Activated gamma-delta T cell treated with Interleukin-2 at 50 U/mL for 16 hours (primary cell): ENCODE results near the gene SRC.
"Not testable (repeated sequence)": the region's sequence is repeated elsewhere in the genome, so short reads cannot be mapped to it uniquely, and the experiment has no call there.

Experiments
- DNase-seq: peaks from one replicate; pipeline ENCODE4 v3.0.0-alpha.2; 2020

Gene SRC

DNA sequence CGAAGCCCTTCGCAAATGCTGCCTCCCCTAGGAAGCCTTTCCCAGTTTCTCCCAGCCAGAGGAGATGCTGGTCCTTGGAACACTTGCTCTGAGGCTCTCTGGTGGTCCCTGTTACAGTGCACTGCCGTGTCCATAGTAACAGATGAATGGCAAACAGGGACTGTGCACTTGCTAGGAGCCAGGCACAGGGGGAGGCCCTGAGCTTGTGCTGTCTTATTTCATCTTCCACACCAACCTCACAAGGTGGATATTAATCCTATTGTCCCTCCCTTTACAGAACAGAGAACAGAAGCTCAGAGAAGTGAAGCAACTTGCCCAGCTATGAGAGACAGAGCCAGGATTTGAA lies 19.0 kb downstream of the SRC start:
- DNase-seq = no peak

DNA sequence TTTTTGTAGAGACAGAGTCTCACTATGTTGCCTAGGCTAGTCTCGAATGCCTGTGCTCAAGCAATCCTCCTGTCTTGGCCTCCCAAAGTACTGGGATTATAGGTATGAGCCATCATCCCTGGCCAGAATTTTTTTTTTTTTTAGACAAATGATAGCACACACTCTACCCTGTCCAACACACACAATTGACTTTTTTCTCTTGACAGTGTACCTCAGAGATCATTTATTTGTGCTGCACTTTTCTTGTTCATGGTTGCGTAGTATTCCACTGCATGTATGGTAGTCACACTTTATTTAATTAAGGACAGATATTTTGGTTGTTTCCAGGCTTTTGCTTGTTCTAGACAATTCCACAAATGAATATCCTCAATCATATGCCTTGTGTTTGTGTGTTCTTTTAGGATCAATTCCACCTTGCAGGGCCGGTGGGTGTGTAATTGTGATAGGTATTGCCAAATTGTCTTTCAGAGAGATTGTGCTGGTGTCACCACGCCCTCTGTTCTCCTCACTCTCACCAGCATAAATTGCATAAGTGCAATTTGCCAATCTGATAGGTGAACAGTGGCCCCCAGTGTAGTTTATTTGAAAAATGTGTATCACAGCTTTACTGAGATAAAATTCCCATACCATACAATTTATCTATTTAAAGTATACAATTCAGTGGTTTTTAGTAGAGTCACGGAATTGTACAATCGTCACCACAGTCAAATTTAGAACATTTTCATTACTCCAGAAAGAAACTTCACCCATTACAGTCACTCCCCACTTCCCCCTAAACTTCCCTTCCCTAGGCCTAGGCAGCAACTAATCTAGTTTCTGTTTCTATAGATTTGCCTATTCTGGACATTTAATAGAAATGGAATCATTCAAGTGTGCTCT lies 20.1 kb downstream of the SRC start:
- DNase-seq = no peak

DNA sequence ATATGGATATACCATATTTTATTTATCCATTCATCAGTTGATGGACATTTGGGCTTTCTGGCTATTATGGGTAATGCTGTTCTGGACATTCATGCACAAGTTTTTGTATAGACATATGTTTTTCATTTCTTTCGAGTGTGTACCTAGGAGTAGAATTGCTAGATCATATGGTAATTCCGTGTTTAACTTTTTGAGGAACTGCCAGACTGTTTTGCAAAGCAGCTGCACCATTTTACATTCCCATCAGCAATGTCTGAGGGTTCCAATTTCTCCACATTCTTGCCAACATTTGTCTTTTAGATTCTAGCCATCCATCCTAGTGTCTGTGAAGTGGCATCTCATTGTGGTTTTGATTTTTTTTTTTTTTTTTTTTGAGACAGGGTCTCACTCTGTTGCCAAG lies 20.8 kb downstream of the SRC start:
- no peak for DNase-seq

DNA sequence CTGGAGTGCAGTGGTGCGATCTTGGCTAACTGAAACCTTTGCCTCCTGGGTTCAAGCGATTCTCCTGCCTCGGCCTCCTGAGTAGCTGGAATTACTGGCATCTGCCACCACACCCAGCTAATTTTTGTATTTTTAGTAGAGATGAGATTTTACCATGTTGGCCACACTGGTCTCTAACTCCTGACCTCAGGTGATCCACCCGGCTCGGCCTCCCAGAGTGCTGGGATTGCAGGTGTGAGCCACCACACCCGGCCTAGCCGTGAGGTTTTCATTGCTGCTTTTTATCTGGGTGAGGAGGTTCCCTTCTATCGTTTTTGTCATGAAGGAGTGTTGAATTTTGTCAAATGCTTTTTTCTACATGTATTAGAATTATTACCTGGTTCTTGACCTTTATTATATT lies 23.9 kb downstream of the SRC start:
- no peak for DNase-seq

DNA sequence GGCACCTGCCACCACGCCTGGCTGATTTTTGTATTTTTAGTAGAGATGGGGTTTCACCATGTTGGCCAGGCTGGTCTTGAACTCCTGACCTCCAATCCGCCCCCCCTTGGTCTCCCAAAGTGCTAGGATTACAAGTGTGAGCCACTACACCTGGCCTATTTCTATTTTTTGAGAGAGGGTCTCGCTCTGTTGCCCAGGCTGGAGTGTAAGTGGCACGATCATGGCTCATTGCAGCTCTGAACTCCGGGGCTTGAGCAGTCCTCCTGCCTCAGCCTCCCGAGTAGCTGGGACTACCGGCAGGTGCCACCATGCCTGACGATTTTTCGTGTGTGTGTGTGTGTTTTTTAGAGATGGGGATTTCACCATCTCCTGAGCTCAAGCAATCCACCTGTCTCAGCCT lies 25.9 kb downstream of the SRC start:
- not testable (repeated sequence) for DNase-seq

DNA sequence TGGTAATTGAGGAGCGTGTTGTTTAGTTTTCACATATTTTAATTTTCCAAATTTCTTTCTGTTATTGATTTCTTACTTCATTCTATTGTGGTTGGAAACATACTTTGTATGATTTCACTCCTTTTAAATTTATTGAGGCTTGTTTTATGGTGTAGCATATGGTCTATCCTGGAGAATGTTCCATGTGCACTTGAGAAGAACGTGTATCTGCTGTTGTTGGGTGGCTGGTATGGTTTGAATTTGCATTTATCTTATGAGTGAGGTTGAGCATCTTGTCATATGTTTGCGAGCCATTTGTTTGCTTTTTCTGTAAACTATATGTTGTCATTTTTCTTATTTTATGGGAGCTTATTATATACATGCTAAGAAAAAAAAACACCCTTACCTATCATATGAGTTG lies 26.5 kb downstream of the SRC start:
- no peak for DNase-seq

DNA sequence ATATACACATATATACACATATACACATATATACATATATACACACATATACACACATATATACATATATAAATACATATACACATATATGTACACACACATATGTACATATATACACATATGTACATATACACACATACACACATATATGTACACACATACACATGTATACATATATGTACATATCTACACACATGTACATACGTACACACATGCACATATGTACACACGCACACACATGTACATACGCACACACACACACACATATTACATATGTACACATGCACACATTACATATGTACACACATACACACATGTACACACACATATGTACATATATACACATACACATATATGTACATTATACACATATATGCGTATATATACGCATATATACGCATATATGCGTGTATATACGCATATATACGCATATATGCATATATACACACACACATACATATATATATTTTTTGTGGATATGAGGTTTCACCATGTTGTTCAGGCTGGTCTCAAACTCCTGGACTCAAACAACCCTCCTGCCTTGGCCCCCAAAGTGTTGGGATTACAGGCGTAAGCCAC lies 27.2 kb downstream of the SRC start:
- no peak for DNase-seq

DNA sequence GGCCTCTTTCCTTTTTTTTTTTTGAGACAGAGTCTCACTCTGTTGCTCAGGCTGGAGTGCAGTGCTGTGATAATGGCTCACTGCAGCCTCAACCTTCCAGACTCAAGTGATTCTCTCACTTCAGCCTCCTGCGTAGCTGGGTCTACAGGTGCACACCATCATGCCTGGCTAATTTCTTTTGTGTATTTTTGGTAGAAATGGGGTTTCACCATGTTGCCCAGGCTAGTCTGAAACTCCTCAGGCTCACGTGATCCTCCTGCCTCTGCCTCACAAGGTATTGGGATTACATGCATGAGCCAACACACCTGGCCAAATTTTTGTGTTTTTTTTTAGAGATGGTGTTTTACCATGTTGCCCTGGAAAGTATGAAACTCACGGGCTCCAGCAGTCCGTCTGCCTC lies 29.3 kb downstream of the SRC start:
- DNase-seq = no peak

DNA sequence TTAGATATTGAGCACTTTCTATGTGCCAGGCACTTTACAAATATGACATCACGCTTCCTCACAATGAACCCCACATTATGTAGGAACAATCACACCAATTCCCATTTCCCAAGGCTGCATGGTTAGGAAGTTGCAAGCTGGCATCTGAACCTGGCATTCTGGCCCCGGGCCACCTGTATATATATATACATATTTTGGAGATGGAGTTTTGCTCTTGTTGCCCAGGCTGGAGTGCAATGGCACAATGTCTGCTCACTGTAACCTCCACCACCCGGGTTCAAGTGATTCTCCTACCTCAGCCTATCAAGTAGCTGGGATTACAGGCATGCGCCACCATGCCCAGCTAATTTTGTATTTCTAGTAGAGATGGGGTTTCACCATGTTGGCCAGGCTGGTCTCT lies 30.4 kb downstream of the SRC start:
- no peak for DNase-seq

DNA sequence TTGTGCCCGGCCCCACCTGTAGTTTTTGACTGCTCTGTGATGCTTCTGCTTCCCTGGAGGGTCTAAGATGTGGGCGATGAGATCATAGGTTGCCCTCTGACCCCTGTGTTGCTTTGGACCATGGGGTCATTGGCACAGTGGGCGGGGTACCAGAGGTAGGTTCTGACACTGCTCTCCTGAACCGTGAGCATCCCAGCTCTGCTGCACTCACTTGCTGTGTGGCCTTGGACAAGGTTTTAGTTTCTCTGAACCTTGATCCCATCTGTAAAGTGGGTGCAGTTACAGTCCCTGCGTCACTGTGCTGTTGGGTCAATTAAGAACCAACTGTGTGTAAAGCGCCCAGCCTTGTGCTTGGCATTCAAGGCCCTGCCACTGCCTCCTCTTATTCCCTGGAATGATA lies 30.9 kb downstream of the SRC start:
- DNase-seq = no peak

DNA sequence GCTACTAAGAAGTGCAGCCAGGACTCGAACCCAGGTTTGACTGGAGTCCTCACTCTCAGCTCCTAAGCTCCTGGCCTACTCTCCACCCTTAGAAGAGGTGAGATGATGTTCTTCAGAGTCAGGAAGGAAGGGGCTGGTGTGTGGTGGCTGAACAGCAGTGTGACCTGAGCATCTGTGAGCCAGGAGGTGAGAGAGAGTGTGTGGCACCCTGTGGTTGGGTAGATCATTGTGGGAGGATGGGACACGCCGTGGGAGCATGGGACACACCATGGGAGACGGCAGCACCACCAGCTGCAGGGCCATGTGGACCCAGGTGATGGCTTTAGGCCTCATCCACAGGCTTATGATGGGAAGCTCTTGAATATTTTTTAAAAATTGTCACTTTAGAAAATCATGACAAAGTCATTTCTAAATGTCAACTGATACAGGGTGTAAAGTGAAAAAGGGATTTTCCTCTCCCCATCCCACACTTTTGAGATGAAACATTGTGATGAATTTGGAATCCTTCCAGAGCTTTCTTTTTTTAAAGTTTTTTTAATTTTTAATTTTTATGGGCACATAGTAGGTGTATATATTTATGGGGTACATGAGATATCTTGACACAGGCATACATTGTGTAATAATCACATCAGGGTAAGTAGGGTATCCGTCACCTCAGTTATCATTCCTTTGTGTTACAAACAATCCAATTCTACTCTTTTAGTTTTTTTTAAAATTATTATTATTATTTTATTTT lies 31.6 kb downstream of the SRC start:
- no peak for DNase-seq

DNA sequence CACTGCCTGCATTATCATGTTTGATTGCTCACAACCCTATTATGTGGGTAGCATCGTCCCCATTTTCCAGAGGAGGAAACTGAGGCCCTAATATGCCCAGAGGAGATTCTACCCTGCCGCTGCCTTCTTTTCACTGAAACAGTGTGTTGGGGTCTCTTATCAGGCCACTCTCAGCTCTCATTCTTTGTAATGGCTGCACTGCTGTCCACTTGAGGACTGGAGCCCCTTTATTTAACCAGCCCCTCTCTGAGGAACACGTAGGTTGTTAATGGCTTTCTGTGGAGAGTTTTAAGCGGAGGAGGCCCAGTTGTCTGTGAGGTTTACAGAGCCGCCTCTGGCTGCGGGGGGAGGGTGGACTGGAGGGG lies 32.5 kb downstream of the SRC start:
- DNase-seq = no peak

DNA sequence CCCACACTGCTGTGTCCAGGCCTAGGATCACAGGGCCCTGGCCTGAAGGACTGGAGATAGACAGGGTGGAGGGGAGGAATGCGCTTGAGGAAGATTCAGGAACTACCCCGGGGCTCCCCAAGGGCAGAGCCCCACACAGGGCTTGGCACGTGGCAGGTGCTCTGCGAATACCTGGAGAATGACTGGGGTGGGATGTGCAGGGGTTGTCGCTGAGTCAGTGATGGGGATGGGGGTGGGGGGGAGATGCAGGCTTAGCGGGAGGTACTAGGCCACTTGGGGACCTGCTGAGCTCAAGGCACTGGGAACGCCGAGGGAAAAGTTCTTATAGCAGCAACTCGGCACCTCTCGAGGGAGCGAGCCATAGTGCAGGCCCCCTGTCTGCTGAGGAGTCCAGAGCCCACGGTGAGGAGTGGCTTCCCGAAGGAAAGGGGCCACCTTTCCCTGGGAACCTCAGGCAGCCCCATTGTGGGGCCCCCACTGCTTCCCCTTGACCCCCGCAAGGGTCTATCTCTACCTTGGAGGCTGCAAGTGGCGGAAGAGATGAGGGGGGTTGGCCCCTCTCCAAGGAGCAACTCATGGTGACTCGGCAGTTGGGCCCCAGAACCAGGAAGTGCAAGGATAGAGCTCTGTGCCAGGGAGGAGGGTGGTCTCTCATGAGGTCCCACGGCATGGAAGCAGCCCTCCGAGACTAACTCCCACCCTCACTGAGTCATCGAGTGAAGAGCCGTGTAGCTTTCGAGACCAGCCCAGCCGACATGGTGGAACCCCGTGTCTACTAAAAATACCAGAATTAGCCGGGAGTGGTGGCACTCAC lies 33.1 kb downstream of the SRC start:
- no peak for DNase-seq

DNA sequence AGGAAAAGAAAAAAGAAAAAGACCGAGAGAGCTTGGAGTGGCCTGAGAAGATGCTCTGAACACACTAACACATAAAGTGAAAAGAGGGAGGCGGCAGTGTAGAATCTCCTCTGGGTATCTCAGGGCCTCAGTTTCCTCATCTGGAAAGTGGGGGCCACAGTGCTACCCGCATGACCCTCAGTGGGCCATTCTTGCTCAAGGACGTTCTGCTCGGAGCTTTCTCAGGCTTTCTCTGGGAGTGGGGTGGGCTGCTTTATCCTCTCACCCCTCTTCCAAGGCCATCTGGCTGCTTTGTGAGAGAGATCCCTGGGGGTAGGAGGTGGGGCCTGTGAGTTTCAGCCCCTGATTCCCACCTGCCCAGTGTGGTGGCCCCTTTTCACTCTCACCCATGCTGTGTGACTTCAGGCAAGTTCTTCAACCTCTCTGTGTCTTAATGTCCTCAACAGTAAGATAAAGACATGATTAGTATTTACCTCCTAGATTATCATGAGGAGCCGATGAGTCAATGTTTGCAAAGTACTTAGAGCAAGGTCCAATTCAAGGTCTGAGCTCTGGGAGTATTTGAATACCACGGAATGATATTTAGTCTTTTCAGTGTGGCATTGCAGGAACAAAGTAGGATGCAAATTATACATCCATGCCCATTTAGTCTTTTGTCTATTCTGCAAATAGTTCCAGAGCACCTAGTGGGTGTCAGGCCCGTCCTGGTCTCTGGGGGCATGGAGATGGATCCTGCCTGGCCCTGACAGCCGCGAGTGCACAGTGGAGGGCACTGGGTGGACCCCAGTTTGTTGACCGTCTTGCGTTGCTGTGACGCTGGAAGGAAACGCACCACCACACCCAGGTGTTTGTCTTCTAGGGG lies 34.3 kb downstream of the SRC start:
- no peak for DNase-seq

DNA sequence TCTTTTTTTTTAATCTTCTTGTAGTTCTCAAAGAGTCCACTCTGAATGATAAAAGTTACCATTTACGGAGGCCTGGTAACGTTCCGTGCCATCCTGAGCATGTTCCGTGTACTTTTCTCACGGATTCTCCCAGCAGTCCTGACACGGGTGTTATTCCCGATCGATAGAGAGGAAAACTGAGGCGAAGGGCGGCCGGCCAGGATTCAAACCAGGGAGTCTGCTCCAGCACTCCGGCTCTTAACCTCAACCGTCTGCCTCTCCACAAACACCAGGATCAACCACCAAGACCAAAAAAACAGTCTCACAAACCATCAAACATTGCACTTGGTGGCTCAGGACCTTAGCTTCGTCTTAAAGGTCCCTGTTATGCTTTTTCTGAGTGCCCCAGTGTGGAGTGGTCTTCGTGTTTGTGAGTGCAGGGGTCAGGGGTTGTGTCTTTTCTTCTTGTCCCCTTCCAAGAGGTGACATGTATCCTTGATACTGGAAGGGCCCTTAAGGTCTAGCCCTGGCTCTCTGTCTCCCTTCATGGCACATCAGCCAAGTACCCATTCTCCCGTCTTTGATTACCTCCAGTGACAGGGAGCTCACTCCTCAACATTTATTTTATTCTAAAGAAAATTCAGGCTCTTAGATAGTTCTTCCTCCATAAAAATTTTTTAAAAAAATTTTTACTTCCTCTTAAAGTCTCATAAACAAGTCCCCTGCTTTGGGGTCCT lies 35.1 kb downstream of the SRC start:
- DNase-seq = no peak

DNA sequence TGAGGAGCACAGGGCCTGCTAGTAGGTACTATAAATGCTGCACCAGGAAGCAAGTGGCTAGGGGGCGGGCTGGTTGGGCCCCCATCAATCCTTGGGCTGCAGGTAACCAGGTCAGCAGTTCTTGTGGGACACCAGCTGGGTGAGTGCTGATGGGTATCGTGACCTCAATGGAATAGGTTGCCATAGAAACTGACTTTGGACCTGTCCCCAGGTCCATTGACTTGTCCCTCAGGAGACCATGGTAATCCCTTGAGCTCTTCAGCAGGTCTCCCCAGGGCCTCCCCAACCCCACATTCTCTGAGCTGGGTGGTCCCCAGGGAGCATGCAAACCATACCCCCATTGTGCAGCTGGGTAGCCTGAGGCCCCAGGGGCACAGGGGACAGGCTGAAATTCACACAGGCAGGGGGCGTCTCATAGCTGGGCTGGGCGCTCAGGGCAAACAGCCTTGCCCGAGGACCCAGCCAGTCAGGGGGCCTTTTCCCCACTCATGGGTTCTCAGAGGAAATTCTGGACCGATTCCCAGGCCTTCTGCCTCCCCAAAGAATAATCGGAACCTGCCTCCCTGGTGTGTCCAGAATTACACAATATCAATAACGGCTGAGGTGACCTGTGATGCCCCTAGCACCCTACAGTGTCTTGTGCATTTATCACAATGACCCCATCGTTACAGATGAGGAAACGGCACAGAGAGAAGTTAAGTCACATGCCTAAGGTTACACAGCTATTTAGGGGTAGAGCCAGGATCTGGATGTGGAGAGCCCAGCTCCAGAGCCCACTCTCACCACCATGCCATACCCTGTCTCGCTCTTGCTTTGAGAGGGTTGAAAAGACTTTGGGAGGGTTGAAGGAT lies 35.9 kb downstream of the SRC start:
- DNase-seq = no peak

DNA sequence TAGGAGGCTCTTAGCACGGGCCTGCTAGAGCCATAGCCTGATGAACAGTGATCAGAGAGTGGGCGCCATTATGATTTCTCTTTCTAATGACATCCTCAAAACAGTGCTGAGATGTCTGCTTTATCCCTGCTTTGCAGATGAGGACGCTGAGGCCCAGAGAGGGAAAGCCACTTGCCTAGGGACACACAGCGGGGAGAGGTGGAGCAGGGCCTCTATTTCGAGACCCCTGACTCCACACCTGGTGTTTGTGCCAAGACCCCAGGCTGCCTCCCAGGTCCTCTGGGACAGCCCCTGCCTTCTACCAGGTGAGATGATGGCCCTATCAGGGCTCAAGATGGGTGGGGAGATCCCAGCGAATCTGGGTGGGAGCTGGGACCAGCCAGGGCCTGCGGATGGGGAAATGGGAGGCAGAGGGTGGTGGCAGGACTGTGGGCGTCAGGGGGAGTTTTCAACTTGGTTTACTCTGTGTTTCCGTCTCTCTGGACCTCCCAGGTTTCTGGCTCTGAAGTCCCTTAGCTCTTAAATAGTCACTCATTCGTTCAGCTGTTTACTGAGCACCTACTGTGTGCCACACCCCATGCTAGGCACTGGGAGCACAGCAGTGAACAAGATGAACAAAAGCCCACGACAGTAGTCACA lies 36.7 kb downstream of the SRC start:
- DNase-seq = no peak

DNA sequence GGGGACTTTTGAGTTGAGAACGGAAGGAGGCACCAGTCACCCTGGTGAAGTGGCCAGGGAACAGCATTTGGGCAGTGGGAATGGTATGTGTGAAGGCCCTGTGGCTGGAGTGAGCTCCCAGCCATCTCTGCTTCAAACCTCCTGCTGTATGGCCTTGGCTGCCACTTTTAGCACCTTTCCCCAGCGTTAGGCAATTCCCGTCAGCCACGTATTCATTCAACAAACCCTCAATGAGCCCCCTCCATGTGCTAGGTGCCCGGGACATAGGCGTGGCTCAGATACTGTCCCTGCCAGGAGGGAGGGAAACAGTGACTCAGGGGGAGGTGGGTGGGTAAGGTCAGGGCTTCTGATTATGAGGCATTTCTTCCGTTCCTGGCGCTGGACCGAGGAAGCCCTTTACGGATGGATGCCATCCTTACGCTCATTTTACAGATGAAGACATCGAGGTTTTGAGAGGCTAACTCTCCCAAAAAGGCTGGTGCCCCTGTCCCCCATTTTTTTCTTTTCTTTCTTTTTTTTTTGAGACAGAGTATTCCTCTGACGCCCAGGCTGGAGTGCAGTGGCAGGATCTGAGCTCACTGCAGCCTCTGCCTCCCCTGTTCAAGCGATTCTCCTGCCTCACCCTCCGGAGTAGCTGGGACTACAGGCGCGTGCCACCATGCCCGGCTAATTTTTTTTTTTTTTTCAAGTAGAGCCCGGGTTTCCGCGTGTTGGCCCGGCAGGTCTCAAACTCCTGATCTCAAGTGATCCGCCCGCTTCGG lies 37.5 kb downstream of the SRC start:
- DNase-seq = no peak

DNA sequence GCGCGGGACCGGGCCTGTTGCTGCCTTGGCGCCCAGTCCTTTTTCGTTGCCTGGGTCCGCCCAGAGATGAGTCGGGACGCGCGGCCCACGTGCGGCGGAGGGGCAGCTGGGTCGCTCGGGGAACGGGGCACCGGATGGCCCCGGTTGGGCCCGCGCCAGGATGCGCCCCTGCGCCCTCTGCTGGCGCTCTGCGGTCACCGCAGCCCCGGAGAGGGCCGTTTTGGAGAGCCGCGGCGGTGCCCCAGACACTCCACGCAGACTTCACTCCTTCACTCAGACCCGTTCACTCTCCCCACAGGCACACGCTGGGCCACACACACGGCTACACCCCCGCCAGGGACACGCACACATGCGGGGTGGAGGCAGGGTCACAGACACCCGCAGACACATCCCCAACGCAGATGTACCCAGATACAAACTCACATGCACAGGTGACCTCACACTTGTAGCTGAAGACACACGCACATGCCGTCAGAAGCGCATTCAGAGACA lies 38.8 kb downstream of the SRC start:
- DNase-seq = peak; percentile 80
